HepG2 (cell line): ENCODE results near the gene TRIM69. TPM values are rescaled to one million over a fixed set of nuclear protein-coding genes. Genes with fewer than 3 reads are reported as not detected.

ENCODE experiments used
- AFF4 ChIP-seq: sonication (generic); formaldehyde crosslinking; IDR thresholded peaks from 2 replicates; pipeline ENCODE4 v1.4.0; 2020; ENCODE audit warnings: missing genetic modification reagents
- ATF1 ChIP-seq: IDR thresholded peaks from 2 replicates; pipeline ENCODE4 v1.6.1; 2016; ENCODE audit warnings: mild to moderate bottlenecking, control low read depth
- CCDC6 ChIP-seq: sonication (generic); formaldehyde crosslinking; IDR thresholded peaks from 2 replicates; pipeline ENCODE4 v1.8.1; 2022; ENCODE audit warnings: mild to moderate bottlenecking, missing genetic modification reagents, moderate library complexity
- CEBPG ChIP-seq: IDR thresholded peaks from 2 replicates; pipeline ENCODE4 v1.6.1; 2016
- ELF4 ChIP-seq: sonication (generic); formaldehyde crosslinking; IDR thresholded peaks from 2 replicates; pipeline ENCODE4 v1.5.0; 2020; ENCODE audit warnings: missing genetic modification reagents, mild to moderate bottlenecking, moderate library complexity, borderline replicate concordance
- HNF4A ChIP-seq: sonication (generic); formaldehyde crosslinking; IDR thresholded peaks from 2 replicates; pipeline ENCODE4 v1.4.0; 2020; ENCODE audit warnings: missing genetic modification reagents
- MAX ChIP-seq: IDR thresholded peaks from 2 replicates; pipeline ENCODE4 v1.6.1; 2012; ENCODE audit warnings: inconsistent platforms
- MAZ ChIP-seq, 2 experiments: sonication (generic) in 1 of 2; formaldehyde crosslinking in 1 of 2; IDR thresholded peaks; 2 replicates each; pipeline versions ENCODE4 v1.5.0 to v1.6.1; 2012 to 2020; ENCODE audit warnings: low read depth in 2 of 2, mild to moderate bottlenecking in 2 of 2, borderline replicate concordance in 1 of 2, improper control_type of control experiment in 1 of 2, low read length in 1 of 2, missing genetic modification reagents in 1 of 2, moderate library complexity in 1 of 2
- MED1 ChIP-seq: sonication (generic); formaldehyde crosslinking; IDR thresholded peaks from 2 replicates; pipeline ENCODE4 v1.4.0; 2020; ENCODE audit warnings: missing genetic modification reagents
- MEIS1 ChIP-seq: sonication (generic); formaldehyde crosslinking; IDR thresholded peaks from 2 replicates; pipeline ENCODE4 v1.9.0; 2021; ENCODE audit warnings: mild to moderate bottlenecking, missing genetic modification reagents, moderate library complexity, borderline replicate concordance
- MXD3 ChIP-seq: IDR thresholded peaks from 2 replicates; pipeline ENCODE4 v1.6.1; 2016; ENCODE audit warnings: mild to moderate bottlenecking, missing biosample characterization, missing genetic modification reagents
- NKX3-1 ChIP-seq: sonication (generic); formaldehyde crosslinking; IDR thresholded peaks from 2 replicates; pipeline ENCODE4 v1.5.0; 2020; ENCODE audit warnings: missing genetic modification reagents
- NONO ChIP-seq, 2 experiments: fragments of 450-650 bp in 1 of 2; sonication (generic) in 1 of 2; formaldehyde crosslinking in 1 of 2; IDR thresholded peaks in 1 of 2; conservative IDR thresholded peaks in 1 of 2; 2 replicates each; pipeline versions ENCODE4 v1.6.1 to v1.8.0; 2017 to 2022; ENCODE audit warnings: mild to moderate bottlenecking in 1 of 2, missing genetic modification reagents in 1 of 2, moderate library complexity in 1 of 2
- PHF8 ChIP-seq: sonication (generic); formaldehyde crosslinking; IDR thresholded peaks from 2 replicates; pipeline ENCODE4 v1.5.0; 2020; ENCODE audit warnings: missing genetic modification reagents
- RARA ChIP-seq: IDR thresholded peaks from 2 replicates; pipeline ENCODE4 v1.6.1; 2016; ENCODE audit warnings: missing genetic modification reagents, missing compliant biosample characterization
- RNF219 ChIP-seq: sonication (generic); formaldehyde crosslinking; IDR thresholded peaks from 2 replicates; pipeline ENCODE4 v1.5.0; 2020; ENCODE audit warnings: mild to moderate bottlenecking, missing genetic modification reagents
- TBL1XR1 ChIP-seq: fragments of 150-350 bp; IDR thresholded peaks from 2 replicates; pipeline ENCODE4 v1.6.1; 2014; ENCODE audit warnings: borderline replicate concordance, low read length; ENCODE audit not compliant: partially characterized antibody
- ZFY ChIP-seq: sonication (generic); formaldehyde crosslinking; IDR thresholded peaks from 2 replicates; pipeline ENCODE4 v1.4.0; 2020; ENCODE audit warnings: missing genetic modification reagents
- ZNF572 ChIP-seq: sonication (generic); formaldehyde crosslinking; IDR thresholded peaks from 2 replicates; pipeline ENCODE4 v1.5.1; 2020; ENCODE audit warnings: mild to moderate bottlenecking, missing genetic modification reagents
- polyA plus RNA-seq, 8 experiments: library from polyadenylated mRNA; depleted of rRNA in 3 of 8; stranded (reverse) in 7 of 8; unstranded in 1 of 8; fragments of >200 nt; fragmentation: Illumina TruSeq in 4 of 8; extraction: Trizol in 4 of 8; gene quantifications; 2 replicates each; pipeline versions ENCODE4 v1.2.1 to v1.2.3, GENCODE V29; 2011 to 2016; ENCODE audit warnings: low read depth in 4 of 8, missing spikeins in 1 of 8, mixed read lengths in 1 of 8; ENCODE audit not compliant: insufficient read depth in 1 of 8
- total RNA-seq, 5 experiments: library from RNA; depleted of rRNA; stranded (reverse); fragments of >200 nt; fragmentation: Illumina TruSeq; extraction: Trizol; gene quantifications; 2 replicates each; pipeline ENCODE4 v1.2.3, GENCODE V29; 2016; ENCODE audit warnings: low read depth in 1 of 5
- TF ChIP-seq, protein P1 (sequence below), 2 experiments: sonication (generic) in 1 of 2; formaldehyde crosslinking in 1 of 2; IDR thresholded peaks; 2 replicates each; pipeline versions ENCODE4 v1.4.0 to v1.6.1; 2018 to 2020; ENCODE audit warnings: missing genetic modification reagents in 2 of 2, borderline replicate concordance in 1 of 2, low read depth in 1 of 2, mild to moderate bottlenecking in 1 of 2, missing biosample characterization in 1 of 2

The TRIM69 gene
- total and polyA plus RNA-seq, 2 of the 13 experiments (the other 11 are each of a cell fraction or from before 2014, with no cell fraction given) = 2.6 to 3.2 TPM

DNA sequence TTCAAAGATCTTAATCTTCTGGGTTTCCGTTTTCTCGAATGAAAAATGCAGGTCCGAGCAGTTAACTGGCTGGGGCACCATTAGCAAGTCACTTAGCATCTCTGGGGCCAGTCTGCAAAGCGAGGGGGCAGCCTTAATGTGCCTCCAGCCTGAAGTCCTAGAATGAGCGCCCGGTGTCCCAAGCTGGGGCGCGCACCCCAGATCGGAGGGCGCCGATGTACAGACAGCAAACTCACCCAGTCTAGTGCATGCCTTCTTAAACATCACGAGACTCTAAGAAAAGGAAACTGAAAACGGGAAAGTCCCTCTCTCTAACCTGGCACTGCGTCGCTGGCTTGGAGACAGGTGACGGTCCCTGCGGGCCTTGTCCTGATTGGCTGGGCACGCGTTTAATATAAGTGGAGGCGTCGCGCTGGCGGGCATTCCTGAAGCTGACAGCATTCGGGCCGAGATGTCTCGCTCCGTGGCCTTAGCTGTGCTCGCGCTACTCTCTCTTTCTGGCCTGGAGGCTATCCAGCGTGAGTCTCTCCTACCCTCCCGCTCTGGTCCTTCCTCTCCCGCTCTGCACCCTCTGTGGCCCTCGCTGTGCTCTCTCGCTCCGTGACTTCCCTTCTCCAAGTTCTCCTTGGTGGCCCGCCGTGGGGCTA is 25.1 kb upstream of the TRIM69 start, which contains the start of the genes B2M and PATL2 (continued):
- TF ChIP-seq CEBPG = no peak
- 0 out of 2 replicates have a peak, but pooled peaks have one; percentile 68 for TF ChIP-seq MEIS1
- peak; percentile 22; the same call in 1 of the 2 replicates for TF ChIP-seq AFF4 (CRISPR knock-in tag)
- TF ChIP-seq MED1 (CRISPR knock-in tag) = peak; percentile 59; the same call in 1 of the 2 replicates
- TF ChIP-seq CCDC6 (CRISPR knock-in tag) = peak; percentile 86
- TF ChIP-seq, protein P1, sequence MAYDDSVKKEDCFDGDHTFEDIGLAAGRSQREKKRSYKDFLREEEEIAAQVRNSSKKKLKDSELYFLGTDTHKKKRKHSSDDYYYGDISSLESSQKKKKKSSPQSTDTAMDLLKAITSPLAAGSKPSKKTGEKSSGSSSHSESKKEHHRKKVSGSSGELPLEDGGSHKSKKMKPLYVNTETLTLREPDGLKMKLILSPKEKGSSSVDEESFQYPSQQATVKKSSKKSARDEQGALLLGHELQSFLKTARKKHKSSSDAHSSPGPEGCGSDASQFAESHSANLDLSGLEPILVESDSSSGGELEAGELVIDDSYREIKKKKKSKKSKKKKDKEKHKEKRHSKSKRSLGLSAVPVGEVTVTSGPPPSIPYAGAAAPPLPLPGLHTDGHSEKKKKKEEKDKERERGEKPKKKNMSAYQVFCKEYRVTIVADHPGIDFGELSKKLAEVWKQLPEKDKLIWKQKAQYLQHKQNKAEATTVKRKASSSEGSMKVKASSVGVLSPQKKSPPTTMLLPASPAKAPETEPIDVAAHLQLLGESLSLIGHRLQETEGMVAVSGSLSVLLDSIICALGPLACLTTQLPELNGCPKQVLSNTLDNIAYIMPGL (CRISPR knock-in tag; IDR thresholded peaks at IDR 0.05; ENCODE audit: borderline replicate concordance in 1 of 2, low read depth in 1 of 2) = peak; percentile 58 to 83; a peak in 2 of 4 replicates
- peak; percentile 97 for TF ChIP-seq ATF1 (CRISPR knock-in tag)
- peak; percentile 31; the same call in 1 of the 2 replicates for TF ChIP-seq MXD3 (CRISPR knock-in tag)
- 0 out of 2 replicates have a peak, but pooled peaks have one; percentile 39 for TF ChIP-seq RNF219
- peak; percentile 64; the same call in 1 of the 2 replicates for TF ChIP-seq ELF4
- TF ChIP-seq TBL1XR1 = peak; percentile 44
- peak; percentile 52; the same call in 1 of the 2 replicates for TF ChIP-seq MAX
- peak; percentile 88 for TF ChIP-seq ZFY
- TF ChIP-seq HNF4A (CRISPR knock-in tag) = peak; percentile 20; the same call in 1 of the 2 replicates
- 0 out of 2 replicates have a peak, but pooled peaks have one; percentile 34 for TF ChIP-seq ZNF572 (CRISPR knock-in tag)
- no peak for TF ChIP-seq MAZ (IDR thresholded peaks at IDR 0.05; ENCODE audit: borderline replicate concordance, low read depth, low read length)
- peak; percentile 81; the same call in 1 of the 2 replicates for TF ChIP-seq MAZ (CRISPR knock-in tag; IDR thresholded peaks at IDR 0.05; ENCODE audit: low read depth)
- TF ChIP-seq PHF8 (CRISPR knock-in tag) = peak; percentile 74
- TF ChIP-seq NKX3-1 (CRISPR knock-in tag) = 0 out of 2 replicates have a peak, but pooled peaks have one; percentile 3
- no peak for TF ChIP-seq NONO (IDR thresholded peaks at IDR 0.05)
- TF ChIP-seq NONO (CRISPR knock-in tag; conservative IDR thresholded peaks at IDR 0.05) = peak; percentile 51; the same call in 1 of the 2 replicates
- peak; percentile 26; the same call in 1 of the 2 replicates for TF ChIP-seq RARA (CRISPR knock-in tag)
